ENCODE data around the gene KCNIP4. TPM values are rescaled to one million over a fixed set of nuclear protein-coding genes. Genes with fewer than 3 reads are reported as not detected.

KCNIP4 gene
- total RNA-seq, 1 donor from 2014 or later: 0.39 TPM

GRCh38 chr4:21535898-21536297 lies 412.7 kb downstream of the KCNIP4 start:
- no peaks in the 10 kb centered on the region for H3F3A ChIP-seq (ENCODE audit: low read depth)
- no peaks in the 10 kb centered on the region for H3K9me3 ChIP-seq (ENCODE audit: low read depth)
- Mint-ChIP-seq H3K27me3 (ENCODE audit: insufficient read depth, low read depth) (peaks cover 2% of the 10 kb centered on the region), H3K27ac (no peak overlapping the region), H3K36me3 (no peaks in the 10 kb centered on the region), H3K4me3 (no peak overlapping the region), H3K9me3 (no peaks in the 10 kb centered on the region), H3K4me1 (no peaks in the 10 kb centered on the region)
- H3K4me2 ChIP-seq: no peak overlapping the region
- H3K79me2 ChIP-seq (ENCODE audit: low read depth): no peaks in the 10 kb centered on the region
- no peaks in the 10 kb centered on the region for H3K4me1 ChIP-seq
- no peaks in the 10 kb centered on the region for H4K20me1 ChIP-seq (ENCODE audit: low read depth)
- no peaks in the 10 kb centered on the region for H3K36me3 ChIP-seq
- no peak overlapping the region for H2AFZ ChIP-seq (replicated peaks)
- no peak for DNase-seq (ENCODE audit: low spot score)
- H3K4me3 ChIP-seq: no peak overlapping the region
- no peak overlapping the region for H3K9ac ChIP-seq
- TF ChIP-seq, protein P1, sequence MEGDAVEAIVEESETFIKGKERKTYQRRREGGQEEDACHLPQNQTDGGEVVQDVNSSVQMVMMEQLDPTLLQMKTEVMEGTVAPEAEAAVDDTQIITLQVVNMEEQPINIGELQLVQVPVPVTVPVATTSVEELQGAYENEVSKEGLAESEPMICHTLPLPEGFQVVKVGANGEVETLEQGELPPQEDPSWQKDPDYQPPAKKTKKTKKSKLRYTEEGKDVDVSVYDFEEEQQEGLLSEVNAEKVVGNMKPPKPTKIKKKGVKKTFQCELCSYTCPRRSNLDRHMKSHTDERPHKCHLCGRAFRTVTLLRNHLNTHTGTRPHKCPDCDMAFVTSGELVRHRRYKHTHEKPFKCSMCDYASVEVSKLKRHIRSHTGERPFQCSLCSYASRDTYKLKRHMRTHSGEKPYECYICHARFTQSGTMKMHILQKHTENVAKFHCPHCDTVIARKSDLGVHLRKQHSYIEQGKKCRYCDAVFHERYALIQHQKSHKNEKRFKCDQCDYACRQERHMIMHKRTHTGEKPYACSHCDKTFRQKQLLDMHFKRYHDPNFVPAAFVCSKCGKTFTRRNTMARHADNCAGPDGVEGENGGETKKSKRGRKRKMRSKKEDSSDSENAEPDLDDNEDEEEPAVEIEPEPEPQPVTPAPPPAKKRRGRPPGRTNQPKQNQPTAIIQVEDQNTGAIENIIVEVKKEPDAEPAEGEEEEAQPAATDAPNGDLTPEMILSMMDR (IDR thresholded peaks at IDR 0.05): no peak
- TF ChIP-seq EZH2phosphoT487 (IDR thresholded peaks at IDR 0.05): no peak
- no peak for TF ChIP-seq EZH2 (IDR thresholded peaks at IDR 0.05)
- H3K27me3 ChIP-seq: no peaks in the 10 kb centered on the region
- H3K27ac ChIP-seq: no peak overlapping the region

DNA sequence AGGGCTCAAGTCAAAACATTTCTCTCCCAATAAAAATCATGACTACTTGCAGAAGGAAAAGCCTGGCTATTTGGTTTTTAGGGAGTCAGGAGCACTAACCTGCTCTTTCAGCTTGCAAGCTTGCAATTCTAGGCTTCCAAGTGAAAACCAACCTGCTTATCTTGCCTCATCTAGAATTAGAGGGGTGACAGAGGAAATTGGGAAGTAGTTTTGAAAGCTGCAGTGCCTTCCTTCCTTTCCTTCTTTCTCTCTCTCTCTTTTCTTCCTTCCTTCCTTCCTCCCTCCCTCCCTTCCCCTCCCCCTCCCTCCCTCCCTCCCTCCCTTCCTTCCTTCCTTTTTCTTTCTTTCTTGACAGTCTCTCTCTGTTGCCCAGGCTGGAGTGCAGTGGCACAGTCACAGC lies 417.5 kb downstream of the KCNIP4 start:
- Mint-ChIP-seq H3K27ac (no peak overlapping the region), H3K9me3 (no peaks in the 10 kb centered on the region), H3K27me3 (ENCODE audit: insufficient read depth, low read depth) (peaks cover 2% of the 10 kb centered on the region), H3K4me1 (no peaks in the 10 kb centered on the region), H3K4me3 (no peak overlapping the region), H3K36me3 (no peaks in the 10 kb centered on the region)
- no peak overlapping the region for H3K9ac ChIP-seq
- TF ChIP-seq EZH2 (IDR thresholded peaks at IDR 0.05) (no peak), EZH2phosphoT487 (IDR thresholded peaks at IDR 0.05) (no peak)
- TF ChIP-seq, protein P1 (IDR thresholded peaks at IDR 0.05): no peak
- H2AFZ ChIP-seq (replicated peaks): no peak overlapping the region
- no peaks in the 10 kb centered on the region for H3K36me3 ChIP-seq
- H3K9me3 ChIP-seq (ENCODE audit: low read depth): no peaks in the 10 kb centered on the region
- H3K4me3 ChIP-seq: no peak overlapping the region
- no peaks in the 10 kb centered on the region for H3F3A ChIP-seq (ENCODE audit: low read depth)
- H4K20me1 ChIP-seq (ENCODE audit: low read depth): no peaks in the 10 kb centered on the region
- H3K4me2 ChIP-seq: no peak overlapping the region
- H3K27me3 ChIP-seq: no peaks in the 10 kb centered on the region
- H3K79me2 ChIP-seq (ENCODE audit: low read depth): no peaks in the 10 kb centered on the region
- no peak for DNase-seq (ENCODE audit: low spot score)
- H3K4me1 ChIP-seq: no peaks in the 10 kb centered on the region
- H3K27ac ChIP-seq: no peak overlapping the region

DNA sequence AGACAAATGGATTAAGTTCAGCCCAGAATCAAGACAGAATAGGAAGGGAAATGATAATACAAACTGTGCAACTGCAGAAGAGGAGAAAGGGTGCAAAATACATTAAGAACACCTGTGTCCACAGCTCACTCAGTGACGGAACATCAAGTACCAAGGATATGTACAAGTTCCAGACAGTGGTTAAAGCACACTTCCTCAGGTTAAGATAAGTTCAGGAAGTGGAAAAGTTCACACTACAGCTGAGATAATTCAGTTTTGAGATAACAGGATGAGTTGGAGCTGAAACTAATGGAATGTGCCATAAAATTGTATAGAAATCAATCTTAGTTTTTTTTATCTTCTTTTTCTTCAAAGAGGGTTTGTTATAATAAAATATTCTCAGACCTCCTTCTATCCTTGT lies 419.4 kb downstream of the KCNIP4 start:
- TF ChIP-seq, protein P1 (IDR thresholded peaks at IDR 0.05): no peak
- no peak for TF ChIP-seq EZH2 (IDR thresholded peaks at IDR 0.05)
- no peak overlapping the region for H3K4me3 Mint-ChIP-seq

More for the DNA sequence above, 419.4 kb downstream of the KCNIP4 start:
- no peak overlapping the region for H3K27ac ChIP-seq
- Mint-ChIP-seq H3K36me3 (no peaks in the 10 kb centered on the region), H3K27ac (no peak overlapping the region), H3K4me1 (no peaks in the 10 kb centered on the region), H3K9me3 (no peaks in the 10 kb centered on the region), H3K27me3 (ENCODE audit: insufficient read depth, low read depth) (peaks cover 2% of the 10 kb centered on the region)
- no peaks in the 10 kb centered on the region for H3K36me3 ChIP-seq
- H3K9ac ChIP-seq: no peak overlapping the region
- no peak for DNase-seq (ENCODE audit: low spot score)
- no peaks in the 10 kb centered on the region for H4K20me1 ChIP-seq (ENCODE audit: low read depth)
- no peaks in the 10 kb centered on the region for H3F3A ChIP-seq (ENCODE audit: low read depth)
- no peak overlapping the region for H2AFZ ChIP-seq (replicated peaks)
- H3K9me3 ChIP-seq (ENCODE audit: low read depth): no peaks in the 10 kb centered on the region
- no peaks in the 10 kb centered on the region for H3K79me2 ChIP-seq (ENCODE audit: low read depth)
- H3K27me3 ChIP-seq: no peaks in the 10 kb centered on the region
- no peak overlapping the region for H3K4me3 ChIP-seq
- H3K4me2 ChIP-seq: no peak overlapping the region
- no peaks in the 10 kb centered on the region for H3K4me1 ChIP-seq
